H9 (cell line): ENCODE measurements around the gene G3BP2. TPM values are rescaled to one million over a fixed set of nuclear protein-coding genes. Genes with fewer than 3 reads are reported as not detected.

Source experiments
- DNase-seq: peaks from one replicate; pipeline ENCODE4 v3.0.0-alpha.2; 2017
- H2AFZ ChIP-seq: one replicate; pipeline ENCODE4 v1.6.1; 2013; ENCODE audit warnings: mild to moderate bottlenecking, low read length, control low read depth, moderate library complexity
- H2AK5ac ChIP-seq: 2 replicates; pipeline ENCODE4 v1.6.1; 2013; ENCODE audit warnings: low read length, control low read depth, mixed read lengths; ENCODE audit not compliant: insufficient read length
- H2BK120ac ChIP-seq: one replicate; pipeline ENCODE4 v1.6.1; 2013; ENCODE audit warnings: low read depth, mild to moderate bottlenecking, low read length, control low read depth, inconsistent platforms; ENCODE audit not compliant: poor library complexity, severe bottlenecking
- H2BK12ac ChIP-seq: 2 replicates; pipeline ENCODE4 v1.6.1; 2013; ENCODE audit warnings: low read length, control low read depth, mixed read lengths, low read depth; ENCODE audit not compliant: insufficient read length
- H2BK15ac ChIP-seq: 2 replicates; pipeline ENCODE4 v1.6.1; 2013; ENCODE audit warnings: low read depth, low read length, control low read depth
- H2BK20ac ChIP-seq: one replicate; pipeline ENCODE4 v1.6.1; 2013; ENCODE audit warnings: low read depth, mild to moderate bottlenecking, low read length, control low read depth, inconsistent platforms; ENCODE audit not compliant: poor library complexity, severe bottlenecking
- H2BK5ac ChIP-seq: 2 replicates; pipeline ENCODE4 v1.6.1; 2013; ENCODE audit warnings: low read length, control low read depth, mixed read lengths; ENCODE audit not compliant: insufficient read length
- H3K14ac ChIP-seq: 2 replicates; pipeline ENCODE4 v1.6.1; 2013; ENCODE audit warnings: low read length, control low read depth; ENCODE audit not compliant: insufficient read depth
- H3K18ac ChIP-seq: 2 replicates; pipeline ENCODE4 v1.6.1; 2013; ENCODE audit warnings: low read depth, mild to moderate bottlenecking, mixed read lengths, low read length, control low read depth; ENCODE audit not compliant: insufficient read length
- H3K23ac ChIP-seq: 2 replicates; pipeline ENCODE4 v1.6.1; 2013; ENCODE audit warnings: low read length, control low read depth, mixed read lengths, low read depth; ENCODE audit not compliant: insufficient read length
- H3K23me2 ChIP-seq: 2 replicates; pipeline ENCODE4 v1.6.1; 2013; ENCODE audit warnings: low read depth, mild to moderate bottlenecking, mixed read lengths, low read length, control low read depth; ENCODE audit not compliant: insufficient read length, poor library complexity, severe bottlenecking
- H3K27ac ChIP-seq: 2 replicates; pipeline ENCODE4 v1.5.1; 2013; ENCODE audit warnings: low read length, control low read depth, mixed read lengths, low read depth; ENCODE audit not compliant: insufficient read length
- H3K27me3 ChIP-seq: 2 replicates; pipeline ENCODE4 v1.6.1; 2013; ENCODE audit warnings: low read length, control low read depth, inconsistent platforms; ENCODE audit not compliant: insufficient read depth
- H3K4ac ChIP-seq: 2 replicates; pipeline ENCODE4 v1.6.1; 2013; ENCODE audit warnings: low read depth, mild to moderate bottlenecking, control low read depth, inconsistent platforms, low read length, moderate library complexity
- H3K4me1 ChIP-seq: 2 replicates; pipeline ENCODE4 v1.6.1; 2013; ENCODE audit warnings: low read length, control low read depth, inconsistent platforms; ENCODE audit not compliant: insufficient read depth
- H3K4me2 ChIP-seq: 2 replicates; pipeline ENCODE4 v1.6.1; 2013; ENCODE audit warnings: low read length, control low read depth, mixed read lengths; ENCODE audit not compliant: insufficient read length, insufficient read depth
- H3K56ac ChIP-seq: 2 replicates; pipeline ENCODE4 v1.6.1; 2013; ENCODE audit warnings: low read depth, mild to moderate bottlenecking, mixed read lengths, low read length, control low read depth; ENCODE audit not compliant: insufficient read length
- H3K79me1 ChIP-seq: 2 replicates; pipeline ENCODE4 v1.6.1; 2013; ENCODE audit warnings: low read depth, mild to moderate bottlenecking, moderate library complexity, low read length, control low read depth, inconsistent platforms; ENCODE audit not compliant: insufficient read depth, poor library complexity, severe bottlenecking
- H3K79me2 ChIP-seq: 2 replicates; pipeline ENCODE4 v1.6.1; 2013; ENCODE audit warnings: low read length, control low read depth, inconsistent platforms; ENCODE audit not compliant: insufficient read depth
- H3K9ac ChIP-seq: 2 replicates; pipeline ENCODE4 v1.6.1; 2013; ENCODE audit warnings: low read length, control low read depth, mixed read lengths; ENCODE audit not compliant: insufficient read length; ENCODE audit errors: extremely low read depth
- H3K9me3 ChIP-seq: one replicate; pipeline ENCODE4 v1.6.1; 2013; ENCODE audit warnings: low read depth, low read length, inconsistent platforms; ENCODE audit not compliant: control insufficient read depth
- H3T11ph ChIP-seq: one replicate; pipeline ENCODE4 v1.6.1; 2013; ENCODE audit warnings: mild to moderate bottlenecking, low read length, control low read depth, inconsistent platforms
- H4K20me1 ChIP-seq: one replicate; pipeline ENCODE4 v1.6.1; 2013; ENCODE audit not compliant: control insufficient read depth, insufficient read length, insufficient read depth
- H4K5ac ChIP-seq: 2 replicates; pipeline ENCODE4 v1.6.1; 2013; ENCODE audit warnings: low read depth, mild to moderate bottlenecking, mixed read lengths, low read length, control low read depth; ENCODE audit not compliant: insufficient read length
- H4K8ac ChIP-seq: replicated peaks from 2 replicates; pipeline ENCODE4 v1.6.1; 2013; ENCODE audit warnings: low read length, control low read depth, mixed read lengths, low read depth; ENCODE audit not compliant: insufficient read length
- H4K91ac ChIP-seq: 2 replicates; pipeline ENCODE4 v1.6.1; 2013; ENCODE audit warnings: low read depth, mild to moderate bottlenecking, moderate library complexity, mixed read lengths, low read length, control low read depth; ENCODE audit not compliant: insufficient read length
- H3K27ac Mint-ChIP-seq, 3 experiments: 2 replicates in 2 of 3; 3 replicates in 1 of 3; pipeline ENCODE4 v1.8.0; 2020 to 2021; ENCODE audit warnings: mixed read lengths in 3 of 3, mild to moderate bottlenecking in 1 of 3, moderate library complexity in 1 of 3
- H3K27me3 Mint-ChIP-seq: 2 replicates; pipeline ENCODE4 v1.8.0; 2021; ENCODE audit warnings: low read depth, mild to moderate bottlenecking, moderate library complexity, mixed read lengths
- H3K36me3 Mint-ChIP-seq, 3 experiments: 2 replicates in 2 of 3; 3 replicates in 1 of 3; pipeline ENCODE4 v1.8.0; 2020 to 2021; ENCODE audit warnings: low read depth in 3 of 3, mixed read lengths in 3 of 3; ENCODE audit not compliant: insufficient read depth in 1 of 3
- H3K4me1 Mint-ChIP-seq, 2 experiments: 2 replicates each; pipeline ENCODE4 v1.8.0; 2020; ENCODE audit warnings: mixed read lengths in 2 of 2
- H3K4me3 Mint-ChIP-seq, 2 experiments: 2 replicates in 1 of 2; 3 replicates in 1 of 2; pipeline ENCODE4 v1.8.0; 2020 to 2021; ENCODE audit warnings: mild to moderate bottlenecking in 2 of 2, mixed read lengths in 2 of 2, moderate library complexity in 1 of 2
- H3K9me3 Mint-ChIP-seq, 2 experiments: 2 replicates in 1 of 2; 3 replicates in 1 of 2; pipeline ENCODE4 v1.8.0; 2020; ENCODE audit warnings: mild to moderate bottlenecking in 2 of 2, mixed read lengths in 2 of 2, moderate library complexity in 1 of 2
- WGBS: extraction: QIAGEN DNeasy Blood & Tissue Kit; methylation state at CpG from one replicate; pipeline ENCODE4 v1.1.7; 2013; ENCODE audit warnings: missing lambda C conversion rate, low lambda C conversion rate, mixed read lengths; ENCODE audit not compliant: insufficient read length; ENCODE audit errors: extremely low coverage; 5-methylcytosine and 5-hydroxymethylcytosine counted together
- total RNA-seq: library from RNA; stranded (reverse); gene quantifications from 2 replicates; pipeline ENCODE4 v1.2.1, GENCODE V29; 2021
- TF ChIP-seq, protein P1 (sequence below): fragments of 200-600 bp; sonication (generic); conservative IDR thresholded peaks from 3 replicates; pipeline ENCODE4 v1.8.0; 2021; ENCODE audit warnings: antibody characterized with exemption, mild to moderate bottlenecking

The G3BP2 gene
- total RNA-seq, 1 experiment from 2014 or later = 405 TPM

DNA sequence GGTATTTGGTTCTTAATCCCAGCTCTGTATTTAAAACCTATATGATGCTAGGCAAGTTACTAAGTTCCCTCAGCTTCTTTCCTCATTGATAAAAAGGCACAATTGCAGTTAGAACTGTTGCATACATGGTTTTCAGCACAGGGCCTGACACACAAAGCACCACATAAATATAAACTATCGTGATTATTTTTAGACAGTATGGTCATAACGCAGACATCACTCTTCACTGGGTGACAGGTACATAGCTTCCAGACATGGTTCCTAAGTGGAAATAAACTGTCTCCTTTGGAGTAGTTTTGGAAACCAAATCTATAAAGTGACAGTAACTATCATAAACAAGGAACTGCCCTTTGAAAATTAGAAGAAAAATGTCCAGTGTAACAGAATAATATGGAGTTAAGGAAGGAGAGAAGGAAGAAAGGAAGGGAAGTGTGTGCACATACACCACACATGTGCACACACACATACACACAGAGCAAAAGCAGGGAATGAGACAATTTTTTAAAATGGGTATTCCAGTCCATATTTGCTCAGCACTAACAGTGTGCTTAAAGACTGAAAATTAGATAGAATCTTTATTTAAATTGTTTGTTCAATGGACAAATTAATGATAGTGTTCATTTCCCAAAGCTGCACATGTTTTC, 12.5 kb upstream of the G3BP2 start:
- no peak overlapping the region for H2AK5ac ChIP-seq
- H3K4me1 Mint-ChIP-seq = peaks cover 3 to 8% of the 10 kb centered on the region in 2 experiments; a peak in 2 of 4 replicates
- no peak overlapping the region for H2BK20ac ChIP-seq
- H3K79me2 ChIP-seq = peaks cover 3% of the 10 kb centered on the region; the same call in 1 of the 2 replicates
- no peak overlapping the region for H3K23ac ChIP-seq
- H2BK5ac ChIP-seq = no peak overlapping the region
- no peak overlapping the region for H3T11ph ChIP-seq
- no peak overlapping the region for H2AFZ ChIP-seq
- no peak overlapping the region for H3K4me3 Mint-ChIP-seq
- no peak overlapping the region for H3K18ac ChIP-seq
- no peak overlapping the region for H3K4me2 ChIP-seq
- H3K36me3 Mint-ChIP-seq = peaks cover 42 to 57% (median 43%) of the 10 kb centered on the region in 3 experiments
- H3K4ac ChIP-seq = no peak overlapping the region
- H3K9ac ChIP-seq = no peak overlapping the region
- H4K91ac ChIP-seq = no peak overlapping the region
- H3K14ac ChIP-seq = no peak overlapping the region
- peaks cover 6 to 10% of the 10 kb centered on the region in 2 experiments; a peak in 4 of 5 replicates for H3K9me3 Mint-ChIP-seq
- H3K79me1 ChIP-seq = no peaks in the 10 kb centered on the region
- H3K9me3 ChIP-seq = no peaks in the 10 kb centered on the region
- TF ChIP-seq, protein P1, sequence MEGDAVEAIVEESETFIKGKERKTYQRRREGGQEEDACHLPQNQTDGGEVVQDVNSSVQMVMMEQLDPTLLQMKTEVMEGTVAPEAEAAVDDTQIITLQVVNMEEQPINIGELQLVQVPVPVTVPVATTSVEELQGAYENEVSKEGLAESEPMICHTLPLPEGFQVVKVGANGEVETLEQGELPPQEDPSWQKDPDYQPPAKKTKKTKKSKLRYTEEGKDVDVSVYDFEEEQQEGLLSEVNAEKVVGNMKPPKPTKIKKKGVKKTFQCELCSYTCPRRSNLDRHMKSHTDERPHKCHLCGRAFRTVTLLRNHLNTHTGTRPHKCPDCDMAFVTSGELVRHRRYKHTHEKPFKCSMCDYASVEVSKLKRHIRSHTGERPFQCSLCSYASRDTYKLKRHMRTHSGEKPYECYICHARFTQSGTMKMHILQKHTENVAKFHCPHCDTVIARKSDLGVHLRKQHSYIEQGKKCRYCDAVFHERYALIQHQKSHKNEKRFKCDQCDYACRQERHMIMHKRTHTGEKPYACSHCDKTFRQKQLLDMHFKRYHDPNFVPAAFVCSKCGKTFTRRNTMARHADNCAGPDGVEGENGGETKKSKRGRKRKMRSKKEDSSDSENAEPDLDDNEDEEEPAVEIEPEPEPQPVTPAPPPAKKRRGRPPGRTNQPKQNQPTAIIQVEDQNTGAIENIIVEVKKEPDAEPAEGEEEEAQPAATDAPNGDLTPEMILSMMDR = no peak
- H4K5ac ChIP-seq = no peak overlapping the region
- H4K20me1 ChIP-seq = no peaks in the 10 kb centered on the region
- no peak overlapping the region for H3K56ac ChIP-seq
- no peak overlapping the region for H2BK15ac ChIP-seq
- no peak overlapping the region for H2BK120ac ChIP-seq
- no peaks in the 10 kb centered on the region for H3K23me2 ChIP-seq
- no CpG with 5 or more reads among the region's 2 CpGs for WGBS
- DNase-seq = no peak
- no peaks in the 10 kb centered on the region for H3K27me3 Mint-ChIP-seq
- H2BK12ac ChIP-seq = no peak overlapping the region
- no peaks in the 10 kb centered on the region for H3K27me3 ChIP-seq
- H3K27ac ChIP-seq = no peak overlapping the region
- H3K4me1 ChIP-seq = no peaks in the 10 kb centered on the region
- no peak overlapping the region; a peak in 1 of 7 replicates for H3K27ac Mint-ChIP-seq
- H4K8ac ChIP-seq = no peak overlapping the region
